ENCODE results near the gene C19orf25. TPM values are rescaled to one million over a fixed set of nuclear protein-coding genes. Genes with fewer than 3 reads are reported as not detected.

C19orf25 gene
- total and polyA plus RNA-seq, 2 donors (not counting 1 experiment from before 2014, with no cell fraction given) = 34.2 to 68.3 TPM

DNA sequence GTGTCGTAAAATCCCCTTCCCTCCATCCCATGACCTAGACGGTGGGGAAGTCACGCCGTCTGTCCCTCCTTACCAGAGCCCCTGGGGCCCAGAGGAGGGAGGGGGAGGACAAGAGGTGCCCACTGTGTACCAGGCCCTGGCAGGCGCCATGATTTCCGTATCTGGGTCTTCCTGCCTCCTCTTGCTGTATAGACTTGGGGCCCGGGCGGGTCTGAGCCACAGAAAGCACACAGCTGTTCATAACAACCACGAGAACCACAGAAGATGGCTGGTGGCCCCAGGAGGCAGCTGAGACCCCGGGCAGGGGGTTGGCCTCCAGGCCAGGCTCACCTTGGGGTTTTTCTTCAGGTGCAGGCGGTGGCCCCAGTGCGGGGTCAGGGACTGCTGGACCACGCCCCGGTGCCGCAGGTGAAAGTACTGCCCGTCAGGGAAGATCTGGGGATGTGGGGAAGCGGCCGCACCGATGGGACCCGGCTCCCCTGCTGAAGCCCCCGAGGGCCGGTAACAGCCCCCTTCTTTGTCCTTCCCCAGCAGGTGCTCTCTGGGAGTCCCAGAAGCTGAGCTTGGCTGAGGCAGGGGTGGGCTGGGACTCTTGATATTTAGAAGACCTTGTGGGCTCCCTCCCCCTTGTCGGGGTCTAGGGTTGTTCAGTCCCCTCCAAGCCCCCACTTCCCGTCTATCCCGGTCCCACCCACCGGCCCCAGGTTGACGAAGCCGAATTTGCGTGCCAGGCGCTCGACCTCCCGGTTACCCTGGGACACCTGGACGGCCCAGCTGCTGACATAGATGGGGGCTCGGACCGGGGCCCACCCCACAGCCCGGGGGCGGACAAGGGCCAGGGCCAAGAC, 10.7 kb upstream of the C19orf25 start:
- peaks cover 0 to 7% (median 1%) of the 10 kb centered on the region in 4 experiments for H3K27me3 ChIP-seq (replicated peaks in 1 of 4; ENCODE audit: control extremely low read depth in 1 of 4, control insufficient read depth in 3 of 4, insufficient read depth in 4 of 4, low read length in 3 of 4)
- H4K20me1 ChIP-seq (ENCODE audit: control insufficient read depth, insufficient read depth, low read length, poor library complexity, severe bottlenecking) = no peaks in the 10 kb centered on the region
- H3K4me1 ChIP-seq (ENCODE audit: control insufficient read depth in 2 of 2, insufficient read depth in 2 of 2, low read length in 2 of 2) = peaks cover 14 to 17% of the 10 kb centered on the region in 2 donors
- TF ChIP-seq EZH2 (IDR thresholded peaks at IDR 0.05; ENCODE audit: borderline replicate concordance, insufficient read depth, low read depth, low read length, poor library complexity, severe bottlenecking) = no peak
- TF ChIP-seq, protein P1, sequence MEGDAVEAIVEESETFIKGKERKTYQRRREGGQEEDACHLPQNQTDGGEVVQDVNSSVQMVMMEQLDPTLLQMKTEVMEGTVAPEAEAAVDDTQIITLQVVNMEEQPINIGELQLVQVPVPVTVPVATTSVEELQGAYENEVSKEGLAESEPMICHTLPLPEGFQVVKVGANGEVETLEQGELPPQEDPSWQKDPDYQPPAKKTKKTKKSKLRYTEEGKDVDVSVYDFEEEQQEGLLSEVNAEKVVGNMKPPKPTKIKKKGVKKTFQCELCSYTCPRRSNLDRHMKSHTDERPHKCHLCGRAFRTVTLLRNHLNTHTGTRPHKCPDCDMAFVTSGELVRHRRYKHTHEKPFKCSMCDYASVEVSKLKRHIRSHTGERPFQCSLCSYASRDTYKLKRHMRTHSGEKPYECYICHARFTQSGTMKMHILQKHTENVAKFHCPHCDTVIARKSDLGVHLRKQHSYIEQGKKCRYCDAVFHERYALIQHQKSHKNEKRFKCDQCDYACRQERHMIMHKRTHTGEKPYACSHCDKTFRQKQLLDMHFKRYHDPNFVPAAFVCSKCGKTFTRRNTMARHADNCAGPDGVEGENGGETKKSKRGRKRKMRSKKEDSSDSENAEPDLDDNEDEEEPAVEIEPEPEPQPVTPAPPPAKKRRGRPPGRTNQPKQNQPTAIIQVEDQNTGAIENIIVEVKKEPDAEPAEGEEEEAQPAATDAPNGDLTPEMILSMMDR (IDR thresholded peaks at IDR 0.05) = no peak
- H3K9ac ChIP-seq (ENCODE audit: low read length) = peak overlapping the region; percentile 71
- peaks cover 0 to 12% (median 0%) of the 10 kb centered on the region in 3 donors for H3K9me3 ChIP-seq (ENCODE audit: control extremely low read depth in 1 of 3, control insufficient read depth in 2 of 3, insufficient read depth in 1 of 3, low read length in 2 of 3)
- H3K27ac Mint-ChIP-seq = peak overlapping the region; percentile 41
- H3K27me3 Mint-ChIP-seq = no peaks in the 10 kb centered on the region
- intact Hi-C loops (cut with micrococcal nuclease) = loop anchor here (1.0 to 2.0 kb wide), 8 partner anchors 10 to 323 kb away; partner anchors contain the start of genes ATP8B3, C19orf25, CIRBP and MBD3
- 4% methylated on average over 33 of the region's 37 CpGs for WGBS (ENCODE audit: insufficient coverage)
- no peaks in the 10 kb centered on the region for H3K36me3 ChIP-seq (replicated peaks in 1 of 2; ENCODE audit: control extremely low read depth in 1 of 2, control insufficient read depth in 1 of 2, extremely low read depth in 1 of 2, insufficient read depth in 2 of 2, low read length in 1 of 2)
- H3K4me2 ChIP-seq (replicated peaks; ENCODE audit: low read depth, low read length, poor library complexity, severe bottlenecking) = peak overlapping the region; percentile 99
- ChIA-PET CTCF (interaction anchor here (1.3 kb wide), 1 partner anchor 322 kb away, joined by 3 read pairs; the partner anchor contains the start of gene ATP8B3), POLR2A (interaction anchor here (0.8 kb wide), 1 partner anchor 21 kb away, joined by 3 read pairs; no protein-coding TSS in a partner anchor)
- ATAC-seq (ENCODE audit: low read depth) (no peak), DNase-seq (no peak)
- H3K79me2 ChIP-seq (ENCODE audit: control insufficient read depth, insufficient read depth, low read length) = no peaks in the 10 kb centered on the region
- peaks cover 15% of the 10 kb centered on the region for H3K4me1 Mint-ChIP-seq
- H2AFZ ChIP-seq (ENCODE audit: insufficient read depth, low read depth, low read length, poor library complexity, severe bottlenecking) = peak overlapping the region; percentile 82
- peak overlapping the region in 4 of 5 experiments; percentile 48 to 66 (median 56) for H3K4me3 ChIP-seq (ENCODE audit: control extremely low read depth in 1 of 5, extremely low read depth in 1 of 5, insufficient read depth in 1 of 5, low read depth in 2 of 5, low read length in 4 of 5)
- peak overlapping the region; percentile 90 for H3K4me3 Mint-ChIP-seq
- H3K27ac ChIP-seq (ENCODE audit: low read length in 2 of 2) = peak overlapping the region in 1 of 2 donors; percentile 14
- H3K9me3 Mint-ChIP-seq (ENCODE audit: insufficient read depth) = no peaks in the 10 kb centered on the region

DNA sequence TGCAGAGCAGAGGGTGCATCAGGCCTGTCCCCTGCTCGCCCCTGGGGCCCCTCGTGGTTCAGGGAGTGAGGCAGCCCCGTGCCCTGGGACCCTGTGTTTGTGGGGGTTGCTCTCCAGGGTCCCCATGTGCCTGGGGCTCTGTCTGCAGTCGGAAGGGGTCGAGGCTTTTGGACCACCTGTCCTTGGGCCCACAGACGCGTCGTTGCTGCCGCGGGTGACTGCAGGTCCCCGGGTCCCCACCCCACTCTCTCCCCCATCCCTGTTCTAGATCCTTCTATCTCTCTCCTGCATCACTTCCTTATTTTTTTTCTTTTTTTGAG, 9.2 kb upstream of the C19orf25 start:
- H3K36me3 ChIP-seq (replicated peaks in 1 of 2; ENCODE audit: control extremely low read depth in 1 of 2, control insufficient read depth in 1 of 2, extremely low read depth in 1 of 2, insufficient read depth in 2 of 2, low read length in 1 of 2) = no peaks in the 10 kb centered on the region
- no peaks in the 10 kb centered on the region for H3K79me2 ChIP-seq (ENCODE audit: control insufficient read depth, insufficient read depth, low read length)
- Mint-ChIP-seq H3K27ac (no peak overlapping the region), H3K9me3 (ENCODE audit: insufficient read depth) (no peaks in the 10 kb centered on the region), H3K27me3 (no peaks in the 10 kb centered on the region), H3K4me3 (no peak overlapping the region), H3K4me1 (peaks cover 15% of the 10 kb centered on the region)
- H3K9me3 ChIP-seq (ENCODE audit: control extremely low read depth in 1 of 3, control insufficient read depth in 2 of 3, insufficient read depth in 1 of 3, low read length in 2 of 3) = peaks cover 0 to 12% (median 0%) of the 10 kb centered on the region in 3 donors
- ATAC-seq (ENCODE audit: low read depth) (no peak), DNase-seq (no peak)
- POLR2A ChIA-PET = interaction anchor here (0.7 kb wide), 1 partner anchor 87 kb away, joined by 6 read pairs; no protein-coding TSS in a partner anchor
- 32% methylated on average over 11 of the region's 11 CpGs for WGBS (ENCODE audit: insufficient coverage)
- CTCF ChIA-PET = no interaction called here
- H3K4me3 ChIP-seq (ENCODE audit: control extremely low read depth in 1 of 5, extremely low read depth in 1 of 5, insufficient read depth in 1 of 5, low read depth in 2 of 5, low read length in 4 of 5) = no peak overlapping the region
- no peak overlapping the region for H3K27ac ChIP-seq (ENCODE audit: low read length in 2 of 2)
- H3K4me1 ChIP-seq (ENCODE audit: control insufficient read depth in 2 of 2, insufficient read depth in 2 of 2, low read length in 2 of 2) = peaks cover 14 to 17% of the 10 kb centered on the region in 2 donors
- intact Hi-C loops (cut with micrococcal nuclease) = no loop called here
- H2AFZ ChIP-seq (ENCODE audit: insufficient read depth, low read depth, low read length, poor library complexity, severe bottlenecking) = no peak overlapping the region
- no peak overlapping the region for H3K4me2 ChIP-seq (replicated peaks; ENCODE audit: low read depth, low read length, poor library complexity, severe bottlenecking)
- H3K9ac ChIP-seq (ENCODE audit: low read length) = no peak overlapping the region
- no peaks in the 10 kb centered on the region for H4K20me1 ChIP-seq (ENCODE audit: control insufficient read depth, insufficient read depth, low read length, poor library complexity, severe bottlenecking)
- no peak for TF ChIP-seq EZH2 (IDR thresholded peaks at IDR 0.05; ENCODE audit: borderline replicate concordance, insufficient read depth, low read depth, low read length, poor library complexity, severe bottlenecking)
- TF ChIP-seq, protein P1 (IDR thresholded peaks at IDR 0.05) = no peak
- peaks cover 0 to 7% (median 1%) of the 10 kb centered on the region in 4 experiments for H3K27me3 ChIP-seq (replicated peaks in 1 of 4; ENCODE audit: control extremely low read depth in 1 of 4, control insufficient read depth in 3 of 4, insufficient read depth in 4 of 4, low read length in 3 of 4)

All from B cell (primary cell).